ENCODE data around the gene ZBTB1.

The ZBTB1 gene

GRCh38 chr14:64478634-64479250 lies 25.8 kb upstream of the ZBTB1 start:
- no peak for TF ChIP-seq CTCF (IDR thresholded peaks at IDR 0.05)
- H3K36me3 ChIP-seq: no peaks in the 10 kb centered on the region
- no peaks in the 10 kb centered on the region for H3K4me1 ChIP-seq (ENCODE audit: control insufficient read depth in 1 of 2, insufficient read depth in 1 of 2, low read depth in 1 of 2, low read length in 1 of 2)
- H3K27me3 ChIP-seq: peaks cover 5% of the 10 kb centered on the region
- H3K9me3 ChIP-seq: no peaks in the 10 kb centered on the region
- no peak overlapping the region for H3K4me3 ChIP-seq (ENCODE audit: low read depth in 1 of 2, low read length in 1 of 2)
- H3K27ac ChIP-seq: no peak overlapping the region

GRCh38 chr14:64488590-64489099 lies 15.9 kb upstream of the ZBTB1 start:
- H3K4me3 ChIP-seq (ENCODE audit: low read depth in 1 of 2, low read length in 1 of 2): no peak overlapping the region
- TF ChIP-seq CTCF (IDR thresholded peaks at IDR 0.05): no peak
- H3K36me3 ChIP-seq: no peaks in the 10 kb centered on the region
- no peak overlapping the region for H3K27ac ChIP-seq
- no peaks in the 10 kb centered on the region for H3K9me3 ChIP-seq
- no peaks in the 10 kb centered on the region for H3K27me3 ChIP-seq
- no peaks in the 10 kb centered on the region for H3K4me1 ChIP-seq (ENCODE audit: control insufficient read depth in 1 of 2, insufficient read depth in 1 of 2, low read depth in 1 of 2, low read length in 1 of 2)

DNA sequence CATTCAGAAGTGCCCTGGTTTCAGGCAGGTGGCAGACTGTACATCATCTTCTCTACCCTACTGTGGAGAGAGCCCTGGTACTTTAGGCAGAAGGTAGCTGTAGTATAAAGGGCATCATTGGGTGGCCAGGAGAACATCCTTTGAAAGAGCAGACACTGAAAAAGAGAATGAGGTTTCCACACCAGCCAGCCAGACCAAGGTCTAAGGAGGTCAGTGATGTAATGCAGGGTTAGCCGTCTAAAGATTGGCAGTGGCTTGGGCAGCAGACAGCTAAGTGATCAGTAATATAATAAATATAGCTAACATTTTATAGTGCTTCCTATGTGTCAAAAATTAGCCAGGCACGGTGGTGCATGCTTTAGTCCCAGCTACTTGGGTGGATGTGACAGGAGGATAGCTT lies 12.9 kb upstream of the ZBTB1 start:
- Histone ChIP-seq H3K4me3 (ENCODE audit: low read depth in 1 of 2, low read length in 1 of 2) (no peak overlapping the region), H3K27ac (no peak overlapping the region), H3K4me1 (ENCODE audit: control insufficient read depth in 1 of 2, insufficient read depth in 1 of 2, low read depth in 1 of 2, low read length in 1 of 2) (no peaks in the 10 kb centered on the region), H3K27me3 (no peaks in the 10 kb centered on the region), H3K9me3 (no peaks in the 10 kb centered on the region), H3K36me3 (no peaks in the 10 kb centered on the region)
- TF ChIP-seq CTCF (IDR thresholded peaks at IDR 0.05): no peak

DNA sequence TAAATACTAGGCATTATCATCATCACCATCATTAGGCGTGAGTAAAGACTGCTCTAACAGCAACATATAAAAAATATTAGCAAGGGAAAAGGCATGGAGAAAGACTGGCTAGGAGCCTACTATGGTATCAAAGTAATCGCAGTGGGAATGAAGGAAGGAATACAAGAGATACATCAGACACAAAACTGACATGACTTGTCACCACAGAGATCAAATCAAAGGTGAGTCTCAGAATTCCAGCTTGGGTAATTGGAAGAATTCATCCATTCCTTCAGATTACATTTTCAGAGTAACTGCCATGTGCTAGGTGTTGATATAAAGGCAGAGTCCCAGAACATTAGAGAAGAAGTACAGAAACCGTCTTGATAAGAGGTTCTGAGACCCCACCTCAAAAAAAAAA lies 11.1 kb upstream of the ZBTB1 start:
- H3K36me3 ChIP-seq: no peaks in the 10 kb centered on the region
- H3K9me3 ChIP-seq: no peaks in the 10 kb centered on the region
- no peaks in the 10 kb centered on the region for H3K4me1 ChIP-seq (ENCODE audit: control insufficient read depth in 1 of 2, insufficient read depth in 1 of 2, low read depth in 1 of 2, low read length in 1 of 2)

DNA sequence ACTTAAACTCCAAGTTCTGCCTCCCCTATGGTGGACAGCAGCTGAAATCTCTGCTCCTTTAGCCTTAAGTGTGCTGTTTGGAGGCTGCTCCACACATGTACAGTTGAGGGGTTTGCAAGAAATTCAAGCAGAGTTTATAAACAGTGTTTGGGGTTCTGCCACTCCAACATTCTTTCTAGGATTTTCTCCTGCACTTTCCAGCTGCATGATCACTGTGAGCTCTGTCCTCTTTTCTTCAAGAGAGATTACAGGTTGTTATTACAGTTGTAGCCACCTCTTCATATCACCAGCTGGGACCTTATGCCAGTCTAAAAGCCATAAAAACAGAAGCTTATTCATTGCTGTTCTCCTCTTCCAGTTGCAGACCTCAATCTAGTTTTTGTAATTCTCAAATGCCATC lies 9.3 kb upstream of the ZBTB1 start:
- H3K4me3 ChIP-seq (ENCODE audit: low read depth in 1 of 2, low read length in 1 of 2): no peak overlapping the region
- no peak for TF ChIP-seq CTCF (IDR thresholded peaks at IDR 0.05)
- H3K27me3 ChIP-seq: no peaks in the 10 kb centered on the region
- no peaks in the 10 kb centered on the region for H3K9me3 ChIP-seq
- no peak overlapping the region for H3K27ac ChIP-seq
- H3K36me3 ChIP-seq: no peaks in the 10 kb centered on the region
- no peaks in the 10 kb centered on the region for H3K4me1 ChIP-seq (ENCODE audit: control insufficient read depth in 1 of 2, insufficient read depth in 1 of 2, low read depth in 1 of 2, low read length in 1 of 2)

More for the DNA sequence above, 11.1 kb upstream of the ZBTB1 start:
- TF ChIP-seq CTCF (IDR thresholded peaks at IDR 0.05): no peak
- H3K4me3 ChIP-seq (ENCODE audit: low read depth in 1 of 2, low read length in 1 of 2): no peak overlapping the region
- H3K27ac ChIP-seq: no peak overlapping the region
- no peaks in the 10 kb centered on the region for H3K27me3 ChIP-seq

All from neutrophil (primary cell).